ENCODE data around the gene OXER1.

DNA sequence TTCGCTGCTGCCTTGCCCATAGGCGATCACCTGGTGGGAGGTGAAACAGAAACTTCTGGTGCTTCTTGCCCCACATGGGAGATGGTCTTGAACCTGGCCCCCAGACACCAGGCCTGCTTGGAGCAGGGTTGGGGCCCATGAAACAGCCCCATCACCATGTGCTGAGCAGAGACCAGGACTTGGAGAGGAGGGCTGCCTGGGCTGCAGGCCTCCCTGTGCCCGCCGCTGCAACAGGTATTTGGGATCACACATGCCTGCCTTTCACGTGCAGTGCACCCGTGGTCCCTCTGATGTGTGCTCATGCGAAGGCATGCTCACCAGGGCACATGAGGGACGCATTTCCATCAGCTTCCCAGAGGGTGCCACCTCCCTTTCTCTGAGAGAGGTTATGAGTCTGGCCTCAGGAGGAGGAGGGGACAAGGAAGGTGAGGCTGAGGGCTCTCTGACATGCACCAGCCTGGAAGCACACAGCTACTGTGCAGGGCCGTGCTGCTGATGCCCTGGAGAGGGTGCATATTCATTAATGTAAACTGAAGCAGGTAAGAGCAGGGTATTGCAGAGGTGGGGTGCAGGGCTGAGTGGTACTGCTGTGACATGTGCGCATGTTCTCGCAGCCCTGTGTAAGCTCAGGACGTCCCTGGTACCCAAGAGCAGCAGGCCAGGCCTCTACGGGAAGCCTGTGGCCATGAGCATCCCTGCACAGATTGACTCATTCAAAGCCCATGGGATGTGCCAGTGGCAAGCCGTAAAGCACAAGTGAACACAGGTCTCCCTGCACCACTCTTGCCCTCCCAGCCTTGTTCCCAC lies 4.2 kb upstream of the OXER1 start:
- TF ChIP-seq, protein P1, sequence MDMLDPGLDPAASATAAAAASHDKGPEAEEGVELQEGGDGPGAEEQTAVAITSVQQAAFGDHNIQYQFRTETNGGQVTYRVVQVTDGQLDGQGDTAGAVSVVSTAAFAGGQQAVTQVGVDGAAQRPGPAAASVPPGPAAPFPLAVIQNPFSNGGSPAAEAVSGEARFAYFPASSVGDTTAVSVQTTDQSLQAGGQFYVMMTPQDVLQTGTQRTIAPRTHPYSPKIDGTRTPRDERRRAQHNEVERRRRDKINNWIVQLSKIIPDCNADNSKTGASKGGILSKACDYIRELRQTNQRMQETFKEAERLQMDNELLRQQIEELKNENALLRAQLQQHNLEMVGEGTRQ (IDR thresholded peaks at IDR 0.05; ENCODE audit: low read depth, low read length): no peak
- TF ChIP-seq, protein P1 (CRISPR knock-in tag; IDR thresholded peaks at IDR 0.05; ENCODE audit: borderline replicate concordance): no peak
- TF ChIP-seq SMC3 (IDR thresholded peaks at IDR 0.05; ENCODE audit: low read length): no peak
- no peak for TF ChIP-seq SMARCE1 (IDR thresholded peaks at IDR 0.05; ENCODE audit: borderline replicate concordance)
- TF ChIP-seq, protein P2, sequence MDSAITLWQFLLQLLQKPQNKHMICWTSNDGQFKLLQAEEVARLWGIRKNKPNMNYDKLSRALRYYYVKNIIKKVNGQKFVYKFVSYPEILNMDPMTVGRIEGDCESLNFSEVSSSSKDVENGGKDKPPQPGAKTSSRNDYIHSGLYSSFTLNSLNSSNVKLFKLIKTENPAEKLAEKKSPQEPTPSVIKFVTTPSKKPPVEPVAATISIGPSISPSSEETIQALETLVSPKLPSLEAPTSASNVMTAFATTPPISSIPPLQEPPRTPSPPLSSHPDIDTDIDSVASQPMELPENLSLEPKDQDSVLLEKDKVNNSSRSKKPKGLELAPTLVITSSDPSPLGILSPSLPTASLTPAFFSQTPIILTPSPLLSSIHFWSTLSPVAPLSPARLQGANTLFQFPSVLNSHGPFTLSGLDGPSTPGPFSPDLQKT (CRISPR knock-in tag; IDR thresholded peaks at IDR 0.05; ENCODE audit: borderline replicate concordance): no peak
- no peak for TF ChIP-seq TBL1XR1 (IDR thresholded peaks at IDR 0.05; ENCODE audit: borderline replicate concordance, low read length, partially characterized antibody)
- TF ChIP-seq, protein P3, sequence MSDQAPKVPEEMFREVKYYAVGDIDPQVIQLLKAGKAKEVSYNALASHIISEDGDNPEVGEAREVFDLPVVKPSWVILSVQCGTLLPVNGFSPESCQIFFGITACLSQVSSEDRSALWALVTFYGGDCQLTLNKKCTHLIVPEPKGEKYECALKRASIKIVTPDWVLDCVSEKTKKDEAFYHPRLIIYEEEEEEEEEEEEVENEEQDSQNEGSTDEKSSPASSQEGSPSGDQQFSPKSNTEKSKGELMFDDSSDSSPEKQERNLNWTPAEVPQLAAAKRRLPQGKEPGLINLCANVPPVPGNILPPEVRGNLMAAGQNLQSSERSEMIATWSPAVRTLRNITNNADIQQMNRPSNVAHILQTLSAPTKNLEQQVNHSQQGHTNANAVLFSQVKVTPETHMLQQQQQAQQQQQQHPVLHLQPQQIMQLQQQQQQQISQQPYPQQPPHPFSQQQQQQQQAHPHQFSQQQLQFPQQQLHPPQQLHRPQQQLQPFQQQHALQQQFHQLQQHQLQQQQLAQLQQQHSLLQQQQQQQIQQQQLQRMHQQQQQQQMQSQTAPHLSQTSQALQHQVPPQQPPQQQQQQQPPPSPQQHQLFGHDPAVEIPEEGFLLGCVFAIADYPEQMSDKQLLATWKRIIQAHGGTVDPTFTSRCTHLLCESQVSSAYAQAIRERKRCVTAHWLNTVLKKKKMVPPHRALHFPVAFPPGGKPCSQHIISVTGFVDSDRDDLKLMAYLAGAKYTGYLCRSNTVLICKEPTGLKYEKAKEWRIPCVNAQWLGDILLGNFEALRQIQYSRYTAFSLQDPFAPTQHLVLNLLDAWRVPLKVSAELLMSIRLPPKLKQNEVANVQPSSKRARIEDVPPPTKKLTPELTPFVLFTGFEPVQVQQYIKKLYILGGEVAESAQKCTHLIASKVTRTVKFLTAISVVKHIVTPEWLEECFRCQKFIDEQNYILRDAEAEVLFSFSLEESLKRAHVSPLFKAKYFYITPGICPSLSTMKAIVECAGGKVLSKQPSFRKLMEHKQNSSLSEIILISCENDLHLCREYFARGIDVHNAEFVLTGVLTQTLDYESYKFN (CRISPR knock-in tag; conservative IDR thresholded peaks at IDR 0.05): no peak
- TF ChIP-seq HNRNPUL1 (IDR thresholded peaks at IDR 0.05; ENCODE audit: low read depth, low read length): no peak
